ENCODE results near the gene RAB11FIP3. TPM values are rescaled to one million over a fixed set of nuclear protein-coding genes. Genes with fewer than 3 reads are reported as not detected.

Gene RAB11FIP3
- total RNA-seq, 1 donor from 2014 or later: 27.7 TPM

- no peak for DNase-seq (ENCODE audit: low read depth, low spot score)
These were observed 104.8 kb downstream of the RAB11FIP3 start for GRCh38 chr16:530111-530817.

GRCh38 chr16:531494-532125, 106.2 kb downstream of the RAB11FIP3 start:
- DNase-seq (ENCODE audit: low read depth, low spot score): no peak

- no peak for DNase-seq (ENCODE audit: low read depth, low spot score)
These were observed 108.1 kb downstream of the RAB11FIP3 start for GRCh38 chr16:533391-534123.

- no peak for DNase-seq (ENCODE audit: low read depth, low spot score)
These were observed 108.7 kb downstream of the RAB11FIP3 start for GRCh38 chr16:534135-534534.

DNA sequence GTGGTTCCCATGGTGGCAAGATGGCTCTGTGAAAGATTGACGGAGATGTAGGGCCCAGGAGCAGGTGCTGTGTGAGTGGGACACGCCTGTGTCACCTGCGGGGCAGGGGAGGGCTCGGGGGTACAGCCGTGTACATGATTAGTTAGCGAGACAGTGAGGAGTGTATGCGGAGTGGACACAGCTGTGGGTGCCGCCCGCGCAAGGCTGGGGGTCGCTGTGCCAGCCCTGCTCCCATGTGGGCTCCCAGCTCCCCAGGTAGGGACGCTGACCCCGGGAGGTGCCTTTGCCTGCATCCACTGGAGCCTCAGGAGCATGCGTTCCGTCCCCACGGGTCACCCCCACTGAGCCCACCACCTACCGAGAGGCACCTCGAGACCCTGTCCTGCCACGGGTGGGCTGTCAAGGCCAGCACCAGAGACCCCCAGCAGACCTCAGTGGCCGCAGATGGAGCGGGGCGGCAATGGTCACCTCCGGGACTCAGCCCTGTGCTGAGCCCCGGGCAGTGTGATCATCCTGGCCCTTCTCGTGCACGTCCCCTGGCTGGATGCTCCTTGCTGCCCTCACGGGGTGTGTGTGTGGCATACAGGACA, 109.5 kb downstream of the RAB11FIP3 start:
- no peak for DNase-seq (ENCODE audit: low read depth, low spot score)

DNA sequence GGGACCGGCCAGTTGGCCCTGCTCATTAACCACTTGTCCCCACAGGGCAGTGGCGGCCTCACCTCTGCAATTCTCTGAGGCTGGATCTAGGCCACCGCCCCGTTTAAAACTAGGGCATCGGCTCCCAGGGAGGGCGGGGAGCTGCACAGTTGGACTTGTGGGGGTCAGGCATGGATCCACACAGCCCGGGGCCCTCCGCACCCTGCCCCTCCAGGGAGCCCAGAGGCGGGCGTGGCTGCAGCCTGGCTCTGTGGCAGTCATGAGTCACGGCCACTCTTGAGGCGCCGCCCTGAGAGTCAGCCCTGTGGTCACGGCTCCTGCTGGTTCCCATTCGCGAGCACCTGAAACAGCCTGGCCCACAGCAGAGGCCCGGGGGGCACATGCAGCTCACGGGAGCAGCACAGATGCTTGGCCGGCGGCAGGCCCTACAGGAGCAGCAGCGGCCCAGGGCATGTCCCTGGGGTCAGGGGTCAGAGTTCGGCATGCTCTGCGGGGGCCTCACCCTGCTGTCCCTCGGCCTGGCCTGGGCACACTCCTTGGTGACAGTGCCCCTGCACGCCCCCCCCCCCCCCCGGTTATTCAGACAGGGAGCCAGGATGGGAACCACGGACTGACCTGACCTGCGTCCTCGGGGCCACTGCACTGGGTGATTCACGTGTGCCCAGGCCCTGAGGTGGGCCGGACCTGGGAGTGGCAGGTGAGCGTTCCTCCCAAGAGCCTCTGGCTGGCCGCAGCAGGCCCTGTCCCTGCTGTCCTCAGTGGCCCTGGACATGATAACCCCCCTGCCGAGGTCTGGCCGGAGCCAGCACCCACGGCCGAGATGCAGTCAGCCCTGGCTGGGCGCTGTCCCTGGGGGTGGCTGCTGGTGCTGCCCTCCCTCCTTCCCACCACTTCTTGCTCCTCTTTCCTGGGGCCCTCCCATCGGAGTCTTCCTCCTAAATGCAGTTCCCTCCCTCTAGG, 110.3 kb downstream of the RAB11FIP3 start:
- no peak for DNase-seq (ENCODE audit: low read depth, low spot score)

DNA sequence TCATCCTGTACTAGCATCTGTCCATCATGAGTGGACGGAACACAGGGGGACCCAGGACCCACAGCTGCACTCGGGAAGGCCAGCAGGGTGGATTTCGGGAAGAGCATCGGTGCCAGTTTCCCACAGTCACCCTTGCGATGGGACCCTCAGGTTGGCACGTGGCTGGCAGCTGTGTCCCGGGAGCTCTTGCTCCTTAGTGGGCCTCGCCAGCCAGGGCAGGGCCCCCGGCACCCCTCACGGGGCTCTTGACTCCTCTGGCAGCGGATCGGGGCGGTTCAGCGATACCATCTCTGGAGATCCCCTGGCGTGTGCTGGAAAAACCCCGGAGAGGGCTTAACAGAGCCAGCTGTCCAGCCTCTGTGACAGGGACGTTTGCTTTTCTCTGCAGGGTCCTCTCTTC, 111.3 kb downstream of the RAB11FIP3 start:
- no peak for DNase-seq (ENCODE audit: low read depth, low spot score)

GRCh38 chr16:537415-538335, 112.2 kb downstream of the RAB11FIP3 start:
- DNase-seq (ENCODE audit: low read depth, low spot score): no peak

DNA sequence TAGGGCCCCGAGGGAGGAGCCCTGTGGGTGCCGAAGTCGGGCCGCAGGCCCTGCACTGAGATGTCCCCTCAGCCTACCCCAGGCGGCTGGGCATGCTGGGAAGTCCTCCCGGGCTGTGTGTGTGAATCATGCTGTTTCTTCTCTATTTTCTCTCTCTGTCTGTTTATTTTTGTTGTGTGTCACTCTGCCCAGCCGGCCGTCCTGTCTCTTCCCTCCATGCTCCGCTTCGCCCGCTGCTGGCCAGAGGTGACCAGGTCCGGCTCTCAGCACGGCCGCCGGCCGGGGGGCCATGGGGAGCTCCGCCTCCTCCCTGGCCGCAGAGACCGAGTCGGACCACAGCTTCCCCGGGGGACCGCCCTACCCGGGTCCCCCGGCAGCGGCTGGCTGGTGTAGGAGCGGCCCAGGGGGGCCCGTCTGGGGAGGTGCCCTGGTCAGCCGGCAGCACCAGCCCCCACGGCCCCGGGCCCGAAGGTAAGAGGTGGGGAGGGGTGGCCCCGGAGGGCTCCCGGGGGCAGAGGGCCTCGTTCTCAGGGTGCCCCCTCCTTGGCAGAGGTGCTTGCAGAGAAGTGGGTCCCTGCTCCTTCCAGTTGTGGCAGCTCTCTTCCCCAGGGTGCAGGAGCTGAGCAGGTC, 114.6 kb downstream of the RAB11FIP3 start:
- DNase-seq (ENCODE audit: low read depth, low spot score): no peak

GRCh38 chr16:540645-541340, 115.3 kb downstream of the RAB11FIP3 start:
- no peak for DNase-seq (ENCODE audit: low read depth, low spot score)

- no peak for DNase-seq (ENCODE audit: low read depth, low spot score)
These were observed 118.1 kb downstream of the RAB11FIP3 start for GRCh38 chr16:543301-544164.

DNA sequence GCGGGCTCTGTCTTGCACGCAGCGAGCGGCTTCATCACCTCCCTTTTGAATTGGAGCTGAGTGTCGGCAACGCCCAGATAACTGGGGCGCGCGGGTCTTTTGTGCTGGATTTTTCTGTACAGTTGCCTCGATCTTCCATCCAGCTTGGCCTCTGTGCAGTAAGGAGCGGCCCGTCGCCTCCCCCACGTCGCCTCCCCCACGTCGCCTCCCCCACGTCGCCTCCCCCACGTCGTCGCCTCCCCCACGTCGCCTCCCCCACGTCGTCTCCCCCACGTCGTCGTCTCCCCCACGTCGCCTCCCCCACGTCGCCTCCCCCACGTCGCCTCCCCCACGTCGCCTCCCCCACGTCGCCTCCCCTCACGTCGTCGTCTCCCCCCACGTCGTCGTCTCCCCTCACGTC, 119.1 kb downstream of the RAB11FIP3 start:
- no peak for DNase-seq (ENCODE audit: low read depth, low spot score)

- DNase-seq (ENCODE audit: low read depth, low spot score): no peak
These were observed 121.7 kb downstream of the RAB11FIP3 start for GRCh38 chr16:546909-547770.

DNA sequence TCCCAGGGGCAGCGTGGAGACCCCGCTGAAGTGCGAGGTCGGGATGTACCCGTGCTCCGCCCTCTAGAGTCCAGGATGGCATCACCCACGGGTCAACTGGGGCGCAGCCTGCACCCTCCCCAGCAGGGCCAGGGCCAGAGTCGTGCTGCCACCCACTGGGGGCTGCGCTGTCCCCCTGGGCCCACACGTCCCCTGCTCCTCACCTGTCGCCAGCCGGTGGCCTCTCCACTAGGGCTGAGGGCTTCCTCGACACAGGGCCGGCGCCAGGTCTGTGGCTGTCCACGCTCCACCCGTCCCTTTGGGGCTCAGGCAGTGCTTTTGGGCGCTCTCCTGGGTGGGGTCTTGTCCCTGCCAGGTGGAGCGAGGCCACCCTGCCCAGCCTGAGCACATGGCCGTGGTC, 123.1 kb downstream of the RAB11FIP3 start:
- DNase-seq (ENCODE audit: low read depth, low spot score): no peak

DNA sequence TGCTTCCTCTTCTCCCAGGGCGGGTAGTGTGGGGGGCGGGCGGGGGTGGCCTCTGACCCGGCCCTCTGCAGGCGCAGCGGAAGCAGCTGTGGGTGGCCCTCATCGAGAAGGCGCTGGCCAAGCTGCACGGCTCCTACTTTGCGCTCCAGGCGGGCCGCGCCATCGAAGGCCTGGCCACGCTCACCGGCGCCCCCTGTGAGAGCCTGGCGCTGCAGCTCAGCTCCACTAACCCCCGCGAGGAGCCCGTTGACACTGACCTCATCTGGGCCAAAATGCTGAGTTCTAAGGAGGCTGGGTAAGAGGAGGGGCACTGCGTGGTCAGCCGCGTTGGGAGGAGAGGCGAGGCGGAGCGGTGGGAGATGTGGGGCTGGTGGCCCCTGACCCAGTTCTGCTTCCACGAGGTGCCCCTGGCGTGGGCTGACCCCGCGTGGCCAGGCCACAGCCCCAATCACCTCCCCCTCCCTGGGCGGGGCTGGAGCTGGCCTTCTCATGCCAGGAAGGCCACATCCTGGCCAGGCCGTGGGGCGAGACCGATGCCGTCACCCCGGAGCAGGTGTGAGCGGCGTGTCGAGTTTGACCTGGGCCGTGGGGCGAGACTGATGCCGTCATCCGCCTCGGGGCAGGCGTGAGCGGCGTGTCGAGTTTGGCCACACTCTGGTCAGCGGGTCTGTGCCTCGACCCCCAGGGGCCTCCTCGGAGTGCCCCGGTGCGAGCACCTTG, 124.3 kb downstream of the RAB11FIP3 start:
- no peak for DNase-seq (ENCODE audit: low read depth, low spot score)

DNA sequence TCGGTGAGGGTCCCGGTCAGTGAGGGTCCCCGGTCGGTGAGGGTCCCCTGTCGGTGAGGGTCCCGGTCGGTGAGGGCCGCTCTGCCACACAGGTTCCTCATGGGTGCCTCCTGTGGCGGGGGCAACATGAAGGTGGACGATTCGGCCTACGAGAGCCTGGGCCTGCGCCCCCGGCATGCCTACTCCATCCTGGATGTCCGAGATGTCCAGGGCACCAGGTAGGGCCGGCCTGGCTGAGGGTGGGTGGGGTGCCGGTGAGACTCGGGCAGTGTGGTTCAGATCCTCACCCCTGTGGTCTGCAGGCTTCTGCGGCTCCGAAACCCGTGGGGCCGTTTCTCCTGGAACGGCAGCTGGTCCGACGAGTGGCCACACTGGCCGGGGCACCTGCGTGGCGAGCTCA, 125.8 kb downstream of the RAB11FIP3 start:
- no peak for DNase-seq (ENCODE audit: low read depth, low spot score)

All from pulmonary artery endothelial cell (primary cell).